Posterior vena cava (tissue), 2 donors: ENCODE measurements around the gene RNF146. TPM values are rescaled to one million over a fixed set of nuclear protein-coding genes. Genes with fewer than 3 reads are reported as not detected.
"Not testable (repeated sequence)": the region's sequence is repeated elsewhere in the genome, so short reads cannot be mapped to it uniquely, and the experiment has no call there.

Experiments used
- DNase-seq: peaks from one replicate; pipeline ENCODE4 v3.0.0-alpha.2; 2020; ENCODE audit warnings: low spot score
- intact Hi-C, 2 donors: fragments of 100-400 bp; cut with DNase I; formaldehyde crosslinking; loops; one replicate each; pipeline versions ENCODE4 v1.14.1 to v1.14.2; 2022 to 2023
- total RNA-seq, 2 donors: library from RNA; stranded (reverse); fragmentation: NEBNext Ultra II Directional; extraction: Animal tissue kit (Norgen Biotek cat#: 25700); gene quantifications; one replicate each; pipeline ENCODE4 v1.2.1, GENCODE V29; 2021
- donor health status: DM: yes; HTN: yes; CAD: no.
- donor health status: DM: yes; HTN: yes; CAD: no.

RNF146 gene
- total RNA-seq, 2 donors from 2014 or later: 46.7 to 56.8 TPM

DNA sequence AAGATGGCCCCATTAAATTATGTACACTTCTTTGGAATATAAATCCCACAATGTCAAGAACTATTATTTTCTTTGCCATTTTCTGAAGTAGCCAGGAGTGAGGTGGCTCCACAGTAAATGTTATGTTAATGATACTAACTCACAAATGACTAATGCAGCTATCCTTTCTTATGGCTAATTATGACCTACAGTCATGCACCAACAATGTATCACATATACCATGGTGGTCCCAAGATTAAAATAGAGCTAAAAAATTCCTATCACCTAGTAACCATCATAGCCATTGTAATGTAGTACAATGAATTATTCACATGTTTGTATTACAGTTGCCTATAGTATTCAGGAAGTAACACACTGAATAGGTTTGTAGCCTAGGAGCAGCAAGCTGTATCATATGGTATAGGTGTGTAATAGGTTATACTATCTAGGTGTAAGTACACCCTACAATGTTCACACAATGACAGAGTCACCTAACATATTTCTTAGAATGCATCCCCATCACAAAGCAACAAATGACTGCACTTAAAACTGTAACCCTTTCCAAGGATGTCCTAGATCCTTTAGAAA, 61.5 kb downstream of the RNF146 start:
- intact Hi-C loops: no loop called here
- no peak for DNase-seq

DNA sequence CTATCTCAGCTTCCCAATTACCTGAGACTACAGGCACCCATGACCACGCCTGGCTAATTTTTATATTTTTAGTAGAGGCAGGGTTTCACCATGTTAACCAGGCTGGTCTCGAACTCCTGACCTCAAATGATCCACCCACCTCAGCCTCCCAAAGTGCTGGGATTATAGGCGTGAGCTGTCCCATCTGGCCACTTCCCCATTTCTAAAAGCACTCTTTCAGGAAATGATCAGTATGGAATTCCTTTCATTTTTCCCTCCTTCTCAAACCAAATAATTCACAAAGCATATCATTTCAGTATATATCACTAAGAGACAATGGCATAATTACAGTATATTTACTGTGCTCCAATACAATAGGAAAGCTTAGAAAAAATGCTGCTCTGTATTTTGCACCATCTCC, 64.6 kb downstream of the RNF146 start:
- DNase-seq, intact Hi-C loops: not testable (repeated sequence)

DNA sequence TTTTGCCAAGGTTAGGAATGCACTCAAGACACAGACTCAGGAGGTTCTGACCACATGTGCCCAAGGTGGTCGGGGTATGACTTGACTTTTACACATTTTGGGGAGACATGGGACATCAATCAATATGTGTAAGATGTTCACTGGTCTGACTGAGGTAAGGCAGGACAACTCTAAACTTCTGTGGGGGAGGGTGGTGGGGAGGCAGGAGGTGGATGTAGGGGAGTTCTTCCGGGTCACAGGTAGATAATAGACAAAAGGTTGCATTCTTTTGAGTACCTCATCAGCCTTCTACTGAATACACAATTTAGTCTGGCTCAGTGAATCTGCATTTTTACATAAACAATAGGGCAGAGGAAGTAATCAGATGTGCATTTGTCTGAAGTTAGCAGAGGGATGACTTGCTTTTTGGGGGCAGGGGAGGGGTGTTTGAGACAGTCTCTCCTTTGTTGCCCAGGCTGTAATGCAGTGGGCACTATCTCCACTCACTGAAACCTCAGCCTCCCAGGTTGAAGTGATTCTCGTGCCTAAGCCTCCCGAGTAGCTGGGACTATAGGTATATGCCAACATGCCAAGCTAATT, 65.8 kb downstream of the RNF146 start:
- intact Hi-C loops: no loop called here
- DNase-seq: no peak

Other genes with a start within 250 kb of the RNF146 start
- 100 to 1,000 TPM in 1 of 2 donors, 10 to 100 TPM in 1; 77.1 to 101 TPM for gene RSPO3, start 148.2 kb upstream of the RNF146 start, total RNA-seq
- 10 to 100 TPM; 35.2 to 35.3 TPM for gene ECHDC1, start 76.7 kb downstream of the RNF146 start, total RNA-seq
- gene KIAA0408, start 192.5 kb downstream of the RNF146 start, total RNA-seq: 1 to 10 TPM; 2.4 to 3.0 TPM